Mucosa of descending colon (tissue), 3 donors: ENCODE results near the gene CFAP99. TPM values are rescaled to one million over a fixed set of nuclear protein-coding genes. Genes with fewer than 3 reads are reported as not detected.

Experiments used
- ATAC-seq: fragments of 200-7000 bp; cut with Tn5 transposase; one replicate; pipeline ENCODE4 v1.9.1; 2020; ENCODE audit warnings: mild to moderate bottlenecking, moderate library complexity
- DNase-seq, 3 donors: peaks; one replicate each; pipeline ENCODE4 v3.0.0-alpha.2; 2020
- H3K36me3 ChIP-seq: fragments of 200-600 bp; one replicate; pipeline ENCODE4 v1.8.0; 2021; ENCODE audit warnings: low read depth, mild to moderate bottlenecking
- H3K4me1 ChIP-seq: fragments of 200-600 bp; one replicate; pipeline ENCODE4 v1.8.0; 2021; ENCODE audit warnings: low read depth, mild to moderate bottlenecking
- H3K4me3 ChIP-seq: fragments of 200-600 bp; one replicate; pipeline ENCODE4 v1.8.0; 2021; ENCODE audit warnings: mild to moderate bottlenecking
- H3K9me3 ChIP-seq: fragments of 200-600 bp; one replicate; pipeline ENCODE4 v1.8.0; 2021; ENCODE audit warnings: mild to moderate bottlenecking
- CTCF ChIP-seq: fragments of 200-600 bp; IDR thresholded peaks from one replicate; pipeline ENCODE4 v1.8.0; 2022; ENCODE audit warnings: antibody characterized with exemption, mild to moderate bottlenecking
- intact Hi-C, 2 donors: fragments of 100-400 bp; cut with DNase I in 1 of 2; cut with micrococcal nuclease in 1 of 2; formaldehyde crosslinking; loops; one replicate each; pipeline versions ENCODE4 v1.11.0 to v1.11.1; 2022; cut with DNase I, micrococcal nuclease
- total RNA-seq, 3 donors: library from RNA; stranded (reverse); fragmentation: NEBNext Ultra II Directional in 2 of 3; extraction: Animal tissue kit (Norgen Biotek cat#: 25700) in 2 of 3; gene quantifications; one replicate each; pipeline versions ENCODE4 v1.2.1 to v1.2.4, GENCODE V29; 2021 to 2023
- donor health status: DM: no; HTN: no; CAD: no; lungs with moderate emphysema.
- donor health status: DM: no; HTN: no; CAD: no.
- donor health status: DM: no; HTN: yes; CAD: no.

The CFAP99 gene
- total RNA-seq, 3 donors from 2014 or later = 1.2 to 1.3 (median 1.2) TPM

DNA sequence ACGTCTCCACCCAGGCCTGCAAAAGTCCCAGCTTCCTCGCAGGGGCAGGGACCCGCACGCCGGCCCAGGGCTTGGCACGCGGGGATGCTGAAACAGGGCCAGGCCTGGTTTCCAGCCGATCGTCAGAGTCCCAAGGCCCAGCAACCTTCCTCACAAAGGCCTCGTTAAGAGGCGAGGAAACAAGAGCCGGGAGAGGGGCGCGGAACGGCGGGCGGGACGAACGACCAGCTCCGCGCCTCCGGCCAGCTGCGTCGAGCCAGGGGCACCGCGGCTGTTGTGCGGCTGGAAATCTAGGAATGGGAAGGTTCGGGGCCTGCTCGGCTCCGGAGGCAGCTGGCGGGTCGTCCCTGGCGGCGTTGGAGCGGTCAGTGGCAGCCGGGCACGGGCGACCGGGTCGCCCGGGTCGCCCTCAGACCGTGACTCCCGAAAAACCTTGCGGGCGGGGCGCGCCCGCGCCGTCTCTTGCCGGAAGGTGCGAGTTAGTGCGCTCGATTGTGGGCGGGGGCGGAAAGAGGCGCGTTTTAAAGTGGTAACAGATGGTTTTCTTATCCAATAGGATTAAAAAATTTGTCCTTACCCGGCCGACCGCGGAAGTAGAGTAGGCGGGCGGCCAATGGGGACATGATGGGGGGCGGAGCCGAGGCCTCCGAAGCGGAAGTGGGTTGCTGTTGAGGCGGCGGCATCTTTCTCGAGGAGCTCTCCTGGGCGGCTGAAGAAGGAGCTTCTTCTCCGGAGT lies 49.9 kb downstream of the CFAP99 start, which contains the start of gene RNF4:
Gene RNF4 (plus strand): TSS at position 651 of the 736 bp plus-strand sequence. CDS start 21,388 bp downstream, outside the sequence.
- ATAC-seq (peak; percentile 93), DNase-seq (peak; percentile 97 to 98 (median 97))
- H3K9me3 ChIP-seq = no peaks in the 10 kb centered on the region
- peak within 1 kb of the TSS; percentile 100 for H3K4me3 ChIP-seq
- intact Hi-C loops = no loop called here
- no peak for TF ChIP-seq CTCF
- H3K4me1 ChIP-seq = peaks cover 16% of the 10 kb centered on the region
- H3K36me3 ChIP-seq = no peaks in the 10 kb centered on the region

DNA sequence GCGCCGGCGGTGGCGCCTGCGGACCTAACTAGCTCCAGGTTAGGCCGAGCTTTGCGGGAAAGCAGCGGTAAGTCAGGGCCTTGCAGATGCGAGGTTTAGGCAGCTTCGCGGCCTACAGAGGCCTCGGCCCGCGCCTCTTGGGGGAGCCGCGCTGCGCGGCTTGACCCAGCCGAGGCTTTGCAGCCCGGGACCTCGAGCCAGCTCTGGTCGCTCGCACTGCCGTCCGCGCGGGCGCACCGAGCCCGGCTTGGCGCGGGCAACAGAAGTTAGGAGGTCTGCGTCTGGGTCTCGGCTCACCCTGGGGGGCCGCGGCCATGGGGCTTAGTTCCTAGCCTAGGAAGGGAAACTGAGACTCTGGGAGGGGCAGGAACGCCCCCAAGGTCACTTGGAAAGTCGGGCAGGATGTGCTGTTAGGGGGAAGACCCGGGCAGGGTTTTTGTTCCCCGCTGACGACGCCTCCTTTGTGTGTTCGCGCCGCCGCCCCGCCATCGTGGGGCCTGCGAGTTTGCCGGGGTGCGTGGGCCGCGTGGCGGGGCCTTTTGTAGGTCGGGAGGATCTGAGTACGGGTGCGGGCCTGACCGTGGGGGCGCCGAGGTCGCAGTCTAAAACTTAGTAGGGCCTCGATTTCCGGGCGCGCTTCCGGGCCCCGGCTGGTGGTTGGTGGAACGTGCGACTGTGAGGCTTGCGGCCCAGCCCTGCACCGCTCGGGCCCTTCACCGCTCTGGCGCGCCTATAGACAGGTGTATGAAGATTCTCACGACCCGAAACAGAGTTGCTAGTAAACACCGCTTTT lies 50.6 kb downstream of the CFAP99 start:
- intact Hi-C loops = no loop called here
- no peak for TF ChIP-seq CTCF
- DNase-seq (peak; percentile 72 to 84 (median 76)), ATAC-seq (peak; percentile 70)
- no peaks in the 10 kb centered on the region for H3K36me3 ChIP-seq
- H3K4me1 ChIP-seq = peaks cover 16% of the 10 kb centered on the region
- peak overlapping the region; percentile 100 for H3K4me3 ChIP-seq
- no peaks in the 10 kb centered on the region for H3K9me3 ChIP-seq

GRCh38 chr4:2470791-2471190 lies 52.0 kb downstream of the CFAP99 start:
- H3K4me1 ChIP-seq = peaks cover 25% of the 10 kb centered on the region
- no peak for DNase-seq
- no peak for TF ChIP-seq CTCF
- no peaks in the 10 kb centered on the region for H3K36me3 ChIP-seq
- no peaks in the 10 kb centered on the region for H3K9me3 ChIP-seq
- intact Hi-C loops = no loop called here
- ATAC-seq = no peak
- H3K4me3 ChIP-seq = no peak overlapping the region

DNA sequence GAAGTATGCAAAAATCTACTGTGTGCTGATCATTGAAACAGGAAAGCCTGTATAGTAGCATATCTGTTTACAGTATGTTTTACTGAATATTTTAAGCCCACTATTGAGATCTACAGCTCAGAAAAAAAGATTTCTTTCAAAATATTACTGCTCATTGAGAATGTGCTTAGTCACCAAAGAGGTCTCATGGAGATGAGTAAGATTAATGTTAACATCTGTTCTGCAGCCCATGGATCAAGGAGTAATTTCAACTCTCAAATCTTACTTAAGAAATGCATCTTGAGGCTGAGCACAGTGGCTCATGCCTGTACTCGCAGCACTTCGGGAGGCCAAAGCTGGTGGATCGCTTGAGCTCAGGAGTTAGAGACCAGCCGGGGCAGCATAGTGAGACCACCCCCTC lies 53.4 kb downstream of the CFAP99 start:
- intact Hi-C loops = no loop called here
- TF ChIP-seq CTCF = no peak
- DNase-seq = no peak
- Histone ChIP-seq H3K9me3 (no peaks in the 10 kb centered on the region), H3K36me3 (no peaks in the 10 kb centered on the region), H3K4me1 (peaks cover 27% of the 10 kb centered on the region), H3K4me3 (no peak overlapping the region)
- ATAC-seq = no peak

GRCh38 chr4:2478229-2478628 lies 59.5 kb downstream of the CFAP99 start:
- Histone ChIP-seq H3K4me1 (peaks cover 57% of the 10 kb centered on the region), H3K9me3 (no peaks in the 10 kb centered on the region), H3K36me3 (no peaks in the 10 kb centered on the region), H3K4me3 (no peak overlapping the region)
- intact Hi-C loops = no loop called here
- TF ChIP-seq CTCF = no peak
- DNase-seq (no peak), ATAC-seq (peak; percentile 5)
